ENCODE measurements around the gene JPH2. TPM values are rescaled to one million over a fixed set of nuclear protein-coding genes. Genes with fewer than 3 reads are reported as not detected.

Gene JPH2
- total and polyA plus RNA-seq, 10 of the 15 experiments (the other 5 are each of a cell fraction or from before 2014, with no cell fraction given): 0.16 TPM; not detected in 9

GRCh38 chr20:44208770-44209169, 21.8 kb upstream of the JPH2 start:
- RAD21 ChIA-PET (ENCODE audit: unreplicated experiment): interaction anchor here (1.1 to 1.4 kb wide), 2 partner anchors 19 to 92 kb away, joined by 3 to 5 read pairs; no protein-coding TSS in a partner anchor
- Histone ChIP-seq H4K20me1 (ENCODE audit: control insufficient read depth, insufficient read depth) (no peaks in the 10 kb centered on the region), H2AFZ (ENCODE audit: control insufficient read depth, low read depth, low read length) (no peak overlapping the region), H3K36me3 (ENCODE audit: control insufficient read depth in 2 of 2, insufficient read depth in 2 of 2, low read length in 1 of 2) (peaks cover 0 to 12% of the 10 kb centered on the region in 2 experiments; a peak in 1 of 4 replicates), H3K9ac (ENCODE audit: control insufficient read depth, insufficient read depth, low read length) (peak overlapping the region; percentile 90; the same call in 1 of the 2 replicates), H3K79me2 (ENCODE audit: control insufficient read depth, insufficient read depth, low read length) (peaks cover 48% of the 10 kb centered on the region), H3K4me1 (ENCODE audit: control insufficient read depth, insufficient read depth, low read length) (peaks cover 4% of the 10 kb centered on the region; the same call in 1 of the 2 replicates), H3K4me3 (peak overlapping the region; percentile 98), H3K4me2 (ENCODE audit: control insufficient read depth, insufficient read depth) (peak overlapping the region; percentile 92), H3K9me3 (replicated peaks; ENCODE audit: control insufficient read depth, insufficient read depth, low read length) (no peaks in the 10 kb centered on the region), H3K27ac (ENCODE audit: control insufficient read depth, insufficient read depth) (no peak overlapping the region), H3K27me3 (replicated peaks in 1 of 2; ENCODE audit: control insufficient read depth in 2 of 2, insufficient read depth in 2 of 2, low read length in 1 of 2) (no peaks in the 10 kb centered on the region)
- FAIRE-seq (no peak), DNase-seq (ENCODE audit: low read depth, low spot score) (no peak), ATAC-seq (peak; percentile 12; the same call in 2 of the 3 replicates)
- BruUV-seq (replicated peaks): no TSS peak
- in situ Hi-C loops (cut with MboI) (no loop called here), intact Hi-C loops (cut with micrococcal nuclease; ENCODE audit: unreplicated experiment) (loop anchor here (2.0 kb wide), 1 partner anchor 752 kb away; the partner anchor contains the start of gene SRSF6)
- SMC1A ChIA-PET (ENCODE audit: uncharacterized antibody, unreplicated experiment): interaction anchor here (0.6 to 1.2 kb wide), 2 partner anchors 13 to 104 kb away, joined by 3 read pairs; no protein-coding TSS in a partner anchor
- WGBS (ENCODE audit: insufficient coverage, insufficient replicate concordance, low lambda C conversion rate, missing lambda C conversion rate): 5% methylated on average over 7 of the region's 7 CpGs
- POLR2A ChIA-PET: no interaction called here
- CTCF ChIA-PET: interaction anchor here (0.9 to 3.4 kb wide), 6 partner anchors 8 to 103 kb away, joined by 3 to 36 read pairs (median 8); partner anchors contain the start of gene FITM2
- TF ChIP-seq ZNF207 (IDR thresholded peaks at IDR 0.05; ENCODE audit: borderline replicate concordance) (no peak), CHD4 (IDR thresholded peaks at IDR 0.05) (no peak), BCL11A (IDR thresholded peaks at IDR 0.05; ENCODE audit: low read depth, low read length) (0 out of 2 replicates have a peak, but pooled peaks have one; percentile 25), CHD2 (IDR thresholded peaks at IDR 0.05; ENCODE audit: borderline replicate concordance, low read depth, low read length) (no peak), STAT3 (IDR thresholded peaks at IDR 0.05; ENCODE audit: low read depth, low read length) (no peak), TCF12 (IDR thresholded peaks at IDR 0.05; ENCODE audit: low read depth, low read length) (no peak), IRF3 (IDR thresholded peaks at IDR 0.05) (no peak), NR2C2 (IDR thresholded peaks at IDR 0.05; ENCODE audit: borderline replicate concordance, control insufficient read depth, insufficient read length, low read depth) (no peak), RCOR1 (conservative IDR thresholded peaks at IDR 0.05; ENCODE audit: low read depth, low read length) (no peak), CBFB (IDR thresholded peaks at IDR 0.05; ENCODE audit: low read depth) (no peak), ZBTB11 (CRISPR knock-in tag; IDR thresholded peaks at IDR 0.05) (no peak), SREBF1 (IDR thresholded peaks at IDR 0.05; ENCODE audit: low read length) (no peak), JUNB (IDR thresholded peaks at IDR 0.05) (peak; percentile 79), IRF4 (IDR thresholded peaks at IDR 0.05; ENCODE audit: low read depth, low read length) (peak; percentile 68; the same call in 1 of the 2 replicates), NR2F1 (conservative IDR thresholded peaks at IDR 0.05) (no peak), TCF7 (IDR thresholded peaks at IDR 0.05; ENCODE audit: borderline replicate concordance) (no peak), NFXL1 (IDR thresholded peaks at IDR 0.05; ENCODE audit: borderline replicate concordance) (no peak), TARDBP (IDR thresholded peaks at IDR 0.05; ENCODE audit: borderline replicate concordance) (no peak), TAF1 (IDR thresholded peaks at IDR 0.05; ENCODE audit: borderline replicate concordance, low read depth, low read length) (no peak), CBX3 (IDR thresholded peaks at IDR 0.05; ENCODE audit: borderline replicate concordance, low read depth) (no peak), STAT1 (conservative IDR thresholded peaks at IDR 0.05) (no peak), MEF2A (IDR thresholded peaks at IDR 0.05; ENCODE audit: insufficient read depth, low read depth, low read length) (no peak)

Measured in GM12878 (cell line).